Limb (tissue), 2 donors: Measurements from ENCODE around the gene KIR2DL1.
"Not testable (repeated sequence)": the region's sequence is repeated elsewhere in the genome, so short reads cannot be mapped to it uniquely, and the experiment has no call there.

Experiments used
- DNase-seq, 2 donors: peaks; one replicate each; pipeline ENCODE4 v3.0.0-alpha.2; 2016; ENCODE audit errors: extremely low spot score in 2 of 2

The KIR2DL1 gene

GRCh38 chr19:54771018-54771960 lies 1.7 kb downstream of the KIR2DL1 start:
- not testable (repeated sequence) for DNase-seq

GRCh38 chr19:54772666-54773065 lies 3.1 kb downstream of the KIR2DL1 start:
- DNase-seq: not testable (repeated sequence)

GRCh38 chr19:54775095-54775815 lies 5.7 kb downstream of the KIR2DL1 start:
- not testable (repeated sequence) for DNase-seq

GRCh38 chr19:54775830-54776229 lies 6.2 kb downstream of the KIR2DL1 start:
- not testable (repeated sequence) for DNase-seq

- not testable (repeated sequence) for DNase-seq
Measured at GRCh38 chr19:54777851-54778250, 8.3 kb downstream of the KIR2DL1 start.

GRCh38 chr19:54778896-54779295 lies 9.3 kb downstream of the KIR2DL1 start:
- DNase-seq: not testable (repeated sequence)

GRCh38 chr19:54782916-54783315 lies 13.3 kb downstream of the KIR2DL1 start:
- DNase-seq: not testable (repeated sequence)

- not testable (repeated sequence) for DNase-seq
Measured at GRCh38 chr19:54786091-54786723, 16.6 kb downstream of the KIR2DL1 start.

GRCh38 chr19:54788154-54788553 lies 18.6 kb downstream of the KIR2DL1 start:
- not testable (repeated sequence) for DNase-seq

- no peak for DNase-seq
Measured at GRCh38 chr19:54790711-54791110, 21.1 kb downstream of the KIR2DL1 start.

- no peak for DNase-seq
Measured at GRCh38 chr19:54791476-54791875, 21.9 kb downstream of the KIR2DL1 start.

GRCh38 chr19:54792814-54793213 lies 23.2 kb downstream of the KIR2DL1 start:
- no peak for DNase-seq

- no peak for DNase-seq
Measured at GRCh38 chr19:54795758-54796157, 26.2 kb downstream of the KIR2DL1 start.

- no peak for DNase-seq
Measured at GRCh38 chr19:54803410-54803809, 33.8 kb downstream of the KIR2DL1 start, which contains the start of gene KIR2DL4. Gene KIR2DL4 (plus strand): TSS chr19:54803610. CDS start chr19:54803652, 42 bp downstream.

GRCh38 chr19:54804101-54804500 lies 34.5 kb downstream of the KIR2DL1 start:
- no peak for DNase-seq

GRCh38 chr19:54804571-54804970 lies 35.0 kb downstream of the KIR2DL1 start:
- no peak for DNase-seq

GRCh38 chr19:54805665-54806515 lies 36.3 kb downstream of the KIR2DL1 start:
- DNase-seq: no peak

- no peak for DNase-seq
Measured at GRCh38 chr19:54806516-54806838, 36.9 kb downstream of the KIR2DL1 start.

- not testable (repeated sequence) for DNase-seq
Measured at GRCh38 chr19:54814571-54814970, 45.0 kb downstream of the KIR2DL1 start.

- DNase-seq: not testable (repeated sequence)
Measured at GRCh38 chr19:54816251-54816650, 46.7 kb downstream of the KIR2DL1 start, which contains the start of gene KIR3DL1. Gene KIR3DL1 (plus strand): TSS chr19:54816468.
